Endothelial cell (in vitro differentiated cells): ENCODE measurements around the gene MRNIP. TPM values are rescaled to one million over a fixed set of nuclear protein-coding genes. Genes with fewer than 3 reads are reported as not detected.

Experiments
- DNase-seq: peaks from one replicate; pipeline ENCODE4 v3.0.0; 2021; ENCODE audit warnings: low spot score
- H3K27ac Mint-ChIP-seq: one replicate; pipeline ENCODE4 v1.8.0; 2021; ENCODE audit warnings: mixed read lengths, inconsistent platforms; ENCODE audit not compliant: unreplicated experiment
- H3K27me3 Mint-ChIP-seq: one replicate; pipeline ENCODE4 v1.8.0; 2021; ENCODE audit warnings: mild to moderate bottlenecking, moderate library complexity, mixed read lengths, inconsistent platforms; ENCODE audit not compliant: unreplicated experiment
- H3K36me3 Mint-ChIP-seq: one replicate; pipeline ENCODE4 v1.8.0; 2021; ENCODE audit warnings: mild to moderate bottlenecking, low read depth, mixed read lengths, inconsistent platforms; ENCODE audit not compliant: unreplicated experiment
- H3K4me1 Mint-ChIP-seq: one replicate; pipeline ENCODE4 v1.8.0; 2021; ENCODE audit warnings: mild to moderate bottlenecking, mixed read lengths, inconsistent platforms; ENCODE audit not compliant: unreplicated experiment
- H3K4me3 Mint-ChIP-seq: one replicate; pipeline ENCODE4 v1.8.0; 2021; ENCODE audit warnings: mild to moderate bottlenecking, mixed read lengths, inconsistent platforms; ENCODE audit not compliant: unreplicated experiment
- H3K9me3 Mint-ChIP-seq: one replicate; pipeline ENCODE4 v1.8.0; 2021; ENCODE audit warnings: mixed read lengths, inconsistent platforms; ENCODE audit not compliant: unreplicated experiment
- CTCF ChIP-seq: fragments of 200-600 bp; sonication (generic); IDR thresholded peaks from one replicate; pipeline ENCODE4 v1.5.0; 2021; ENCODE audit warnings: antibody characterized with exemption; ENCODE audit not compliant: unreplicated experiment
- total RNA-seq: library from RNA; stranded (reverse); fragmentation: NEBNext Ultra II Directional; extraction: Animal tissue kit (Norgen Biotek cat#: 25700); gene quantifications from one replicate; pipeline ENCODE4 v1.2.1, GENCODE V29; 2021; ENCODE audit not compliant: unreplicated experiment

The MRNIP gene
- total RNA-seq, 1 donor from 2014 or later = 38.5 TPM

- Mint-ChIP-seq H3K4me3 (peak overlapping the region; percentile 1), H3K27ac (no peak overlapping the region), H3K9me3 (no peaks in the 10 kb centered on the region), H3K36me3 (peaks cover 22% of the 10 kb centered on the region), H3K27me3 (peaks cover 3% of the 10 kb centered on the region), H3K4me1 (peaks cover 10% of the 10 kb centered on the region)
- no peak for DNase-seq
- TF ChIP-seq CTCF = no peak
These were observed 46.5 kb upstream of the MRNIP start for GRCh38 chr5:179905161-179905560.

GRCh38 chr5:179904463-179905160 lies 46.0 kb upstream of the MRNIP start:
- H3K27me3 Mint-ChIP-seq = peaks cover 3% of the 10 kb centered on the region
- no peak for TF ChIP-seq CTCF
- H3K27ac Mint-ChIP-seq = no peak overlapping the region
- no peaks in the 10 kb centered on the region for H3K9me3 Mint-ChIP-seq
- H3K36me3 Mint-ChIP-seq = peaks cover 22% of the 10 kb centered on the region
- peaks cover 10% of the 10 kb centered on the region for H3K4me1 Mint-ChIP-seq
- H3K4me3 Mint-ChIP-seq = peak overlapping the region; percentile 1
- no peak for DNase-seq

GRCh38 chr5:179902763-179903158 lies 44.1 kb upstream of the MRNIP start:
- DNase-seq = no peak
- Mint-ChIP-seq H3K4me3 (no peak overlapping the region), H3K36me3 (peaks cover 30% of the 10 kb centered on the region), H3K4me1 (peaks cover 11% of the 10 kb centered on the region), H3K27ac (no peak overlapping the region), H3K9me3 (no peaks in the 10 kb centered on the region), H3K27me3 (peaks cover 3% of the 10 kb centered on the region)
- TF ChIP-seq CTCF = no peak

- Mint-ChIP-seq H3K4me1 (peaks cover 14% of the 10 kb centered on the region), H3K9me3 (no peaks in the 10 kb centered on the region), H3K27me3 (peaks cover 3% of the 10 kb centered on the region), H3K27ac (no peak overlapping the region), H3K4me3 (no peak overlapping the region), H3K36me3 (peaks cover 34% of the 10 kb centered on the region)
- no peak for DNase-seq
- no peak for TF ChIP-seq CTCF
These were observed 43.5 kb upstream of the MRNIP start for GRCh38 chr5:179901915-179902762.

GRCh38 chr5:179901462-179901861 lies 42.8 kb upstream of the MRNIP start:
- H3K27ac Mint-ChIP-seq = no peak overlapping the region
- TF ChIP-seq CTCF = no peak
- peaks cover 14% of the 10 kb centered on the region for H3K4me1 Mint-ChIP-seq
- DNase-seq = no peak
- H3K4me3 Mint-ChIP-seq = no peak overlapping the region
- peaks cover 34% of the 10 kb centered on the region for H3K36me3 Mint-ChIP-seq
- H3K27me3 Mint-ChIP-seq = peaks cover 3% of the 10 kb centered on the region
- H3K9me3 Mint-ChIP-seq = no peaks in the 10 kb centered on the region
